ENCODE data around the gene GREM2.

DNA sequence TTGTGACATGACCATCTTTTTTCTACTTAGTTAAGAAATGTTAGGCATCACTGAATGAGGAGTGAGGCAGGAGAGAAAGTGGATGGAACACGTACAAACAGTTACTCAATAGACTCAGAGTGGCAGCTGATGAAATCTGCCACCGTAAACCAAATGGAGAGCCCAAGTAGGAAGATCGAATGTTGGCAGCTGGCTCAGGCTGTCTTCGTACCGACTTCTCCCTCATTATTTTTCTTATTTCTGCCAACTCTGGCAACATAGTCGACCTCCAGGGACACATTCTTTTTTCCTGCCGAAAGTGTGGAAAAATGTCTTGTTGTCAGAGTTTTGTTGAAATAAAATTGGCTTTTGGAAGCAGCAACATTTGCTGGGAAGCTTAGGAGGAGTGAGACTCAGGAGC, 143.3 kb downstream of the GREM2 start:
- no peak for TF ChIP-seq POLR2A (IDR thresholded peaks at IDR 0.05)
- TF ChIP-seq, protein P1, sequence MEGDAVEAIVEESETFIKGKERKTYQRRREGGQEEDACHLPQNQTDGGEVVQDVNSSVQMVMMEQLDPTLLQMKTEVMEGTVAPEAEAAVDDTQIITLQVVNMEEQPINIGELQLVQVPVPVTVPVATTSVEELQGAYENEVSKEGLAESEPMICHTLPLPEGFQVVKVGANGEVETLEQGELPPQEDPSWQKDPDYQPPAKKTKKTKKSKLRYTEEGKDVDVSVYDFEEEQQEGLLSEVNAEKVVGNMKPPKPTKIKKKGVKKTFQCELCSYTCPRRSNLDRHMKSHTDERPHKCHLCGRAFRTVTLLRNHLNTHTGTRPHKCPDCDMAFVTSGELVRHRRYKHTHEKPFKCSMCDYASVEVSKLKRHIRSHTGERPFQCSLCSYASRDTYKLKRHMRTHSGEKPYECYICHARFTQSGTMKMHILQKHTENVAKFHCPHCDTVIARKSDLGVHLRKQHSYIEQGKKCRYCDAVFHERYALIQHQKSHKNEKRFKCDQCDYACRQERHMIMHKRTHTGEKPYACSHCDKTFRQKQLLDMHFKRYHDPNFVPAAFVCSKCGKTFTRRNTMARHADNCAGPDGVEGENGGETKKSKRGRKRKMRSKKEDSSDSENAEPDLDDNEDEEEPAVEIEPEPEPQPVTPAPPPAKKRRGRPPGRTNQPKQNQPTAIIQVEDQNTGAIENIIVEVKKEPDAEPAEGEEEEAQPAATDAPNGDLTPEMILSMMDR (IDR thresholded peaks at IDR 0.05) = no peak
